ENCODE measurements around the gene IGSF3. TPM values are rescaled to one million over a fixed set of nuclear protein-coding genes. Genes with fewer than 3 reads are reported as not detected.

Gene IGSF3
- polyA plus RNA-seq, 3 donors, result 0.07 to 0.12 TPM; not detected in 1

DNA sequence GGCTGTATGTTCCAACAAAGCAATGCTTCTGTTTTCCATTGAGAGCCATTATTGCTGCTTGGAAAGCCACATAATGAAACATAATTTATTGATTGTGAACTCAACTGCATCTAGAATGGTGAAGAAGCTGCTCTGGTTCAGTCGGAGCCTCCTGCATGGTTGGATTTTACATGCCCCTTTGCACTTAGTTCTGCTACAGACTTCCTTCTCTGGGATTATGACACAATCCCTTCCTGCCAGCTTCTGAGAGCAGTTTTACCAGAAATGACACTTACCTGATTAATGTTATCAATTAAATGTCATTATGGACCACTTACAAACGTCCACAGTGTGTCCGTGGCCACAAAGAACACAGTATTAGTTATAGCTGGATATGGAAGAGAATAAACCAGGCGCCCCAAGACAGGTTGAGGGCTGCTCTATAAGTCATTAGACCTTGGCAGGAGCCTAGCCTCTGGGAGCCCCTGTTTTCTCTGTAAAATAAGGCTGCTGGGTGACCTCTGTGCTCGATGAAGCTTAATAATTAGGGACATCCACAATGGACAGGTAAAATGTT lies 89.7 kb downstream of the IGSF3 start:
- H3K9me3 ChIP-seq (replicated peaks in 1 of 2; ENCODE audit: control insufficient read depth in 1 of 2, insufficient read depth in 1 of 2, low read length in 2 of 2), result no peaks in the 10 kb centered on the region
- TF ChIP-seq, protein P1, sequence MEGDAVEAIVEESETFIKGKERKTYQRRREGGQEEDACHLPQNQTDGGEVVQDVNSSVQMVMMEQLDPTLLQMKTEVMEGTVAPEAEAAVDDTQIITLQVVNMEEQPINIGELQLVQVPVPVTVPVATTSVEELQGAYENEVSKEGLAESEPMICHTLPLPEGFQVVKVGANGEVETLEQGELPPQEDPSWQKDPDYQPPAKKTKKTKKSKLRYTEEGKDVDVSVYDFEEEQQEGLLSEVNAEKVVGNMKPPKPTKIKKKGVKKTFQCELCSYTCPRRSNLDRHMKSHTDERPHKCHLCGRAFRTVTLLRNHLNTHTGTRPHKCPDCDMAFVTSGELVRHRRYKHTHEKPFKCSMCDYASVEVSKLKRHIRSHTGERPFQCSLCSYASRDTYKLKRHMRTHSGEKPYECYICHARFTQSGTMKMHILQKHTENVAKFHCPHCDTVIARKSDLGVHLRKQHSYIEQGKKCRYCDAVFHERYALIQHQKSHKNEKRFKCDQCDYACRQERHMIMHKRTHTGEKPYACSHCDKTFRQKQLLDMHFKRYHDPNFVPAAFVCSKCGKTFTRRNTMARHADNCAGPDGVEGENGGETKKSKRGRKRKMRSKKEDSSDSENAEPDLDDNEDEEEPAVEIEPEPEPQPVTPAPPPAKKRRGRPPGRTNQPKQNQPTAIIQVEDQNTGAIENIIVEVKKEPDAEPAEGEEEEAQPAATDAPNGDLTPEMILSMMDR (IDR thresholded peaks at IDR 0.05), result no peak
- H3K4me3 ChIP-seq (replicated peaks in 1 of 3; ENCODE audit: low read depth in 2 of 3, low read length in 3 of 3), result no peak overlapping the region
- H3K4me1 ChIP-seq (ENCODE audit: control insufficient read depth in 1 of 2, insufficient read depth in 2 of 2, low read length in 2 of 2), result peaks cover 10 to 21% of the 10 kb centered on the region in 2 donors
- WGBS (ENCODE audit: insufficient coverage), result 74% methylated on average over 4 of the region's 5 CpGs
- H3K4me3 Mint-ChIP-seq, result peak overlapping the region in 1 of 2 donors; percentile 16
- H3K9me3 Mint-ChIP-seq, result no peaks in the 10 kb centered on the region
- H3K4me2 ChIP-seq (replicated peaks; ENCODE audit: extremely low read depth, low read length, poor library complexity, severe bottlenecking), result no peak overlapping the region
- H3K27me3 Mint-ChIP-seq (ENCODE audit: low read depth in 3 of 3), result peaks cover 0 to 7% (median 7%) of the 10 kb centered on the region in 3 donors
- no peaks in the 10 kb centered on the region for H3K79me2 ChIP-seq (ENCODE audit: insufficient read depth, low read length)
- no peaks in the 10 kb centered on the region for H4K20me1 ChIP-seq (ENCODE audit: insufficient read depth, low read length)
- no peaks in the 10 kb centered on the region for H3K36me3 ChIP-seq (replicated peaks in 1 of 2; ENCODE audit: control insufficient read depth in 1 of 2, insufficient read depth in 2 of 2, low read length in 2 of 2)
- no peak overlapping the region for H3K27ac ChIP-seq (ENCODE audit: low read depth in 1 of 2, low read length in 2 of 2)
- peaks cover 0 to 3% of the 10 kb centered on the region in 2 donors for H3K36me3 Mint-ChIP-seq
- H3K4me1 Mint-ChIP-seq, result peaks cover 24% of the 10 kb centered on the region
- H3K27ac Mint-ChIP-seq, result no peak overlapping the region
- H3K27me3 ChIP-seq (ENCODE audit: control insufficient read depth in 2 of 2, insufficient read depth in 2 of 2, low read length in 2 of 2), result no peaks in the 10 kb centered on the region
- DNase-seq, result peak in 1 of 3 donors; percentile 23
- no peak overlapping the region for H3K9ac ChIP-seq (ENCODE audit: insufficient read depth, low read length, poor library complexity, severe bottlenecking)
- intact Hi-C loops (cut with micrococcal nuclease), result loop anchor here (5.0 to 10.0 kb wide), 4 partner anchors 87 to 477 kb away; partner anchors contain the start of genes CD101 (in 1 of the 2) and IGSF3 (in 1 of the 2)
- no peak overlapping the region for H2AFZ ChIP-seq (ENCODE audit: insufficient read depth, low read depth, low read length, poor library complexity, severe bottlenecking)

DNA sequence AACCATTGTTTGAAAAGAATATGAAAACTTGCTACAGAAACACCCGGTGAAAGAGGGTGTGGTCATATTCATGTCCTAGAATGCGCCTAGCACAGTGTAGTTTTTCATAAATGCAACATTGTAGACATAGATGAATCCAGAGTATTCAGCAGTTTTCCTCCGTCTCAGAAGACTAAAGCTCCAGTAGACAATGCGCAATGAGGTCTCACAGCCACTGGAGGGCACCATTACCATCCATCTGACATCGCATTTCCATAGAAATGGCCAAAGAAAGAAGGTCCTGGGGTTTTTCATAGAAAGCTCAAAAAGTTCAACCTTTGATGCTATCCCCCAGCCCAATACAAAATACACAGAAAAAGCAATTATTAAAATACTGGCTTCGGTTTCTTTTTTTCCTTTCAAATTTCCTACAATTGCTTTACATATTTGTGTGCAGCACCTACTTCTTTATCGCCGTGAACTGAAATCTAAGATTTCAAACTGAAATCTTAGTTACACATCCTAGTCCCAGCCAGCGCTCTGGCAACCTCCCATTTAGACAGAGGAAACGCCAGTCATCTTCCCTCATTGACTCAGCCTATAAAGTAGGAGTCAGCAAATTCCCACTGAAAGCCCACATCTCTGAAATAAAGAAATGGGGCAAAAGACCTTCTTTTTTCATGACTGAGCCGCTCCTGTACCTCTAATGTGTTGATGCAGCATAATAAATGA lies 92.8 kb downstream of the IGSF3 start:
- no peak overlapping the region for H3K4me3 Mint-ChIP-seq

More for the DNA sequence above, 92.8 kb downstream of the IGSF3 start:
- Mint-ChIP-seq H3K9me3 (peaks cover 0 to 1% (median 0%) of the 10 kb centered on the region in 7 donors), H3K27ac (no peak overlapping the region), H3K36me3 (peaks cover 3 to 4% of the 10 kb centered on the region in 2 donors), H3K4me1 (peaks cover 37% of the 10 kb centered on the region), H3K27me3 (ENCODE audit: low read depth in 3 of 3) (peaks cover 0 to 8% (median 6%) of the 10 kb centered on the region in 3 donors)
- peaks cover 23 to 43% of the 10 kb centered on the region in 2 donors for H3K4me1 ChIP-seq (ENCODE audit: control insufficient read depth in 1 of 2, insufficient read depth in 2 of 2, low read length in 2 of 2)
- H3K27me3 ChIP-seq (ENCODE audit: control insufficient read depth in 2 of 2, insufficient read depth in 2 of 2, low read length in 2 of 2), result no peaks in the 10 kb centered on the region
- DNase-seq, result peak; percentile 57 to 77 (median 72)
- H3K27ac ChIP-seq (ENCODE audit: low read depth in 1 of 2, low read length in 2 of 2), result no peak overlapping the region
- 38% methylated on average over 7 of the region's 11 CpGs for WGBS (ENCODE audit: insufficient coverage)
- intact Hi-C loops (cut with micrococcal nuclease), result loop anchor here (5.0 to 10.0 kb wide), 6 partner anchors 37 to 480 kb away; partner anchors contain the start of genes CD101 (in 1 of the 2) and IGSF3 (in 1 of the 2)
- peaks cover 10% of the 10 kb centered on the region for H3K79me2 ChIP-seq (ENCODE audit: insufficient read depth, low read length)
- H3K4me2 ChIP-seq (replicated peaks; ENCODE audit: extremely low read depth, low read length, poor library complexity, severe bottlenecking), result no peak overlapping the region
- no peak overlapping the region for H2AFZ ChIP-seq (ENCODE audit: insufficient read depth, low read depth, low read length, poor library complexity, severe bottlenecking)
- TF ChIP-seq, protein P1 (IDR thresholded peaks at IDR 0.05), result peak; percentile 88
- no peaks in the 10 kb centered on the region for H3K36me3 ChIP-seq (replicated peaks in 1 of 2; ENCODE audit: control insufficient read depth in 1 of 2, insufficient read depth in 2 of 2, low read length in 2 of 2)
- no peak overlapping the region for H3K4me3 ChIP-seq (replicated peaks in 1 of 3; ENCODE audit: low read depth in 2 of 3, low read length in 3 of 3)
- peaks cover 3% of the 10 kb centered on the region for H4K20me1 ChIP-seq (ENCODE audit: insufficient read depth, low read length)
- H3K9me3 ChIP-seq (replicated peaks in 1 of 2; ENCODE audit: control insufficient read depth in 1 of 2, insufficient read depth in 1 of 2, low read length in 2 of 2), result no peaks in the 10 kb centered on the region
- H3K9ac ChIP-seq (ENCODE audit: insufficient read depth, low read length, poor library complexity, severe bottlenecking), result no peak overlapping the region
